GM12875 (cell line): Measurements from ENCODE around the gene TMEM120B.

Experiments used
- H3K4me3 ChIP-seq: one replicate; pipeline ENCODE4 v1.5.1; 2011; ENCODE audit warnings: low read depth, low read length, control low read depth
- CTCF ChIP-seq: IDR thresholded peaks from 2 replicates; pipeline ENCODE4 v1.5.1; 2011; ENCODE audit warnings: low read depth, mild to moderate bottlenecking, control low read depth, inconsistent platforms, low read length, moderate library complexity, borderline replicate concordance; ENCODE audit not compliant: insufficient read depth

Gene TMEM120B

GRCh38 chr12:121793838-121794533 is 81.4 kb downstream of the TMEM120B start:
- peak overlapping the region; percentile 95 for H3K4me3 ChIP-seq
- TF ChIP-seq CTCF: peak; percentile 100

- no peak for TF ChIP-seq CTCF
- peak overlapping the region; percentile 17 for H3K4me3 ChIP-seq
These were observed 82.0 kb downstream of the TMEM120B start for GRCh38 chr12:121794534-121795033.

- TF ChIP-seq CTCF: peak; percentile 98
These were observed 82.7 kb downstream of the TMEM120B start for GRCh38 chr12:121795034-121795968.

GRCh38 chr12:121796855-121797751 is 84.6 kb downstream of the TMEM120B start:
- TF ChIP-seq CTCF: no peak
- H3K4me3 ChIP-seq: no peak overlapping the region

More at GRCh38 chr12:121795034-121795968, 82.7 kb downstream of the TMEM120B start:
- H3K4me3 ChIP-seq: no peak overlapping the region

- H3K4me3 ChIP-seq: no peak overlapping the region
- no peak for TF ChIP-seq CTCF
These were observed 85.6 kb downstream of the TMEM120B start for GRCh38 chr12:121797937-121798786.

GRCh38 chr12:121798787-121799155 is 86.2 kb downstream of the TMEM120B start:
- no peak for TF ChIP-seq CTCF
- H3K4me3 ChIP-seq: no peak overlapping the region
